ENCODE data around the gene DYNLRB2. TPM values are rescaled to one million over a fixed set of nuclear protein-coding genes. Genes with fewer than 3 reads are reported as not detected.
A peak's percentile ranks its signal among the peaks of the same experiment; 100 is the strongest.

DYNLRB2 gene
- total RNA-seq, 5 donors from 2014 or later (not counting 1 experiment from before 2014, with no cell fraction given), result 0.88 TPM; not detected in 4

GRCh38 chr16:80573700-80574120 is 32.9 kb downstream of the DYNLRB2 start:
- H3K27ac Mint-ChIP-seq, result no peak overlapping the region
- DNase-seq (no peak), ATAC-seq (replicated peaks in 1 of 4) (no peak)
- no peaks in the 10 kb centered on the region for H3K27me3 Mint-ChIP-seq
- no peak overlapping the region for H3K4me3 Mint-ChIP-seq
- H3K4me1 Mint-ChIP-seq, result peaks cover 17 to 32% (median 30%) of the 10 kb centered on the region in 3 donors
- no peak overlapping the region for H3K4me3 ChIP-seq (ENCODE audit: control insufficient read depth in 1 of 2, extremely low read depth in 1 of 2, low read length in 1 of 2)
- no peaks in the 10 kb centered on the region for H3K36me3 ChIP-seq (ENCODE audit: control insufficient read depth in 2 of 2, extremely low read depth in 1 of 2, insufficient read depth in 1 of 2, low read length in 1 of 2)
- peaks cover 0 to 6% of the 10 kb centered on the region in 2 experiments for H3K27me3 ChIP-seq (replicated peaks in 1 of 2; ENCODE audit: control insufficient read depth in 2 of 2, extremely low read depth in 1 of 2, insufficient read depth in 2 of 2, low read length in 1 of 2)
- H3K27ac ChIP-seq (ENCODE audit: low read length), result no peak overlapping the region
- no peaks in the 10 kb centered on the region for H3K36me3 Mint-ChIP-seq
- H3K4me1 ChIP-seq (ENCODE audit: control insufficient read depth in 1 of 2, extremely low read depth in 1 of 2, insufficient read depth in 2 of 2, low read length in 2 of 2), result peaks cover 0 to 22% of the 10 kb centered on the region in 2 experiments
- WGBS (ENCODE audit: insufficient coverage), result 100% methylated on average over 1 of the region's 6 CpGs
- ChIA-PET POLR2A (no interaction called here), CTCF (interaction anchor here in 1 of 2 donors (0.6 kb wide), 1 partner anchor 17 kb away, joined by 4 read pairs; no protein-coding TSS in a partner anchor)
- H3K9me3 Mint-ChIP-seq, result peaks cover 0 to 5% (median 0%) of the 10 kb centered on the region in 3 donors
- no peaks in the 10 kb centered on the region for H3K9me3 ChIP-seq

GRCh38 chr16:80576343-80576912 is 35.6 kb downstream of the DYNLRB2 start:
- no peaks in the 10 kb centered on the region for H3K27me3 Mint-ChIP-seq
- 100% methylated on average over 1 of the region's 1 CpG for WGBS (ENCODE audit: insufficient coverage)
- Histone ChIP-seq H3K36me3 (ENCODE audit: control insufficient read depth in 2 of 2, extremely low read depth in 1 of 2, insufficient read depth in 1 of 2, low read length in 1 of 2) (no peaks in the 10 kb centered on the region), H3K27me3 (replicated peaks in 1 of 2; ENCODE audit: control insufficient read depth in 2 of 2, extremely low read depth in 1 of 2, insufficient read depth in 2 of 2, low read length in 1 of 2) (no peaks in the 10 kb centered on the region), H3K4me3 (ENCODE audit: control insufficient read depth in 1 of 2, extremely low read depth in 1 of 2, low read length in 1 of 2) (no peak overlapping the region), H3K9me3 (no peaks in the 10 kb centered on the region), H3K4me1 (ENCODE audit: control insufficient read depth in 1 of 2, extremely low read depth in 1 of 2, insufficient read depth in 2 of 2, low read length in 2 of 2) (peaks cover 7 to 31% of the 10 kb centered on the region in 2 experiments), H3K27ac (ENCODE audit: low read length) (no peak overlapping the region)
- ChIA-PET POLR2A (interaction anchor here in 1 of 2 donors (0.6 kb wide), 1 partner anchor 453 kb away, joined by 3 read pairs; no protein-coding TSS in a partner anchor), CTCF (no interaction called here)
- no peak overlapping the region for H3K4me3 Mint-ChIP-seq
- no peak for DNase-seq
- H3K27ac Mint-ChIP-seq, result no peak overlapping the region
- peaks cover 0 to 5% (median 0%) of the 10 kb centered on the region in 3 donors for H3K9me3 Mint-ChIP-seq
- ATAC-seq (replicated peaks in 1 of 4), result no peak
- no peaks in the 10 kb centered on the region for H3K36me3 Mint-ChIP-seq
- H3K4me1 Mint-ChIP-seq, result peaks cover 25 to 34% (median 31%) of the 10 kb centered on the region in 3 donors

GRCh38 chr16:80577485-80578280 is 36.9 kb downstream of the DYNLRB2 start:
- CTCF ChIA-PET, result no interaction called here
- Mint-ChIP-seq H3K27ac (no peak overlapping the region), H3K4me1 (peaks cover 32 to 39% (median 39%) of the 10 kb centered on the region in 3 donors), H3K27me3 (no peaks in the 10 kb centered on the region), H3K36me3 (no peaks in the 10 kb centered on the region), H3K4me3 (no peak overlapping the region), H3K9me3 (peaks cover 0 to 3% (median 0%) of the 10 kb centered on the region in 3 donors)
- Histone ChIP-seq H3K4me1 (ENCODE audit: control insufficient read depth in 1 of 2, extremely low read depth in 1 of 2, insufficient read depth in 2 of 2, low read length in 2 of 2) (peaks cover 7 to 36% of the 10 kb centered on the region in 2 experiments), H3K36me3 (ENCODE audit: control insufficient read depth in 2 of 2, extremely low read depth in 1 of 2, insufficient read depth in 1 of 2, low read length in 1 of 2) (no peaks in the 10 kb centered on the region), H3K27me3 (replicated peaks in 1 of 2; ENCODE audit: control insufficient read depth in 2 of 2, extremely low read depth in 1 of 2, insufficient read depth in 2 of 2, low read length in 1 of 2) (no peaks in the 10 kb centered on the region), H3K4me3 (ENCODE audit: control insufficient read depth in 1 of 2, extremely low read depth in 1 of 2, low read length in 1 of 2) (no peak overlapping the region), H3K27ac (ENCODE audit: low read length) (no peak overlapping the region), H3K9me3 (no peaks in the 10 kb centered on the region)
- no peak for DNase-seq
- ATAC-seq (replicated peaks in 1 of 4), result no peak
- 95% methylated on average over 4 of the region's 11 CpGs for WGBS (ENCODE audit: insufficient coverage)
- POLR2A ChIA-PET, result no interaction called here

- Mint-ChIP-seq H3K36me3 (no peaks in the 10 kb centered on the region), H3K9me3 (peaks cover 0 to 3% (median 0%) of the 10 kb centered on the region in 3 donors), H3K27ac (peak overlapping the region; percentile 87 to 95), H3K4me3 (peak overlapping the region; percentile 48 to 71 (median 68)), H3K4me1 (peaks cover 32 to 45% (median 45%) of the 10 kb centered on the region in 3 donors), H3K27me3 (no peaks in the 10 kb centered on the region)
- CTCF ChIA-PET, result interaction anchor here (0.5 to 1.6 kb wide), 7 partner anchors 11 to 1802 kb away, joined by 3 to 8 read pairs (median 4); no protein-coding TSS in a partner anchor
- Histone ChIP-seq H3K9me3 (no peaks in the 10 kb centered on the region), H3K36me3 (ENCODE audit: control insufficient read depth in 2 of 2, extremely low read depth in 1 of 2, insufficient read depth in 1 of 2, low read length in 1 of 2) (no peaks in the 10 kb centered on the region), H3K4me1 (ENCODE audit: control insufficient read depth in 1 of 2, extremely low read depth in 1 of 2, insufficient read depth in 2 of 2, low read length in 2 of 2) (peaks cover 7 to 36% of the 10 kb centered on the region in 2 experiments), H3K27me3 (replicated peaks in 1 of 2; ENCODE audit: control insufficient read depth in 2 of 2, extremely low read depth in 1 of 2, insufficient read depth in 2 of 2, low read length in 1 of 2) (no peaks in the 10 kb centered on the region), H3K27ac (ENCODE audit: low read length) (peak overlapping the region; percentile 73), H3K4me3 (ENCODE audit: control insufficient read depth in 1 of 2, extremely low read depth in 1 of 2, low read length in 1 of 2) (peak overlapping the region in 1 of 2 donors; percentile 6)
- WGBS (ENCODE audit: insufficient coverage), result 6% methylated on average over 8 of the region's 10 CpGs
- peak; percentile 30 to 82 (median 58) for DNase-seq
- peak; percentile 85 to 93 (median 87) for ATAC-seq (replicated peaks in 1 of 4)
- POLR2A ChIA-PET, result interaction anchor here (0.6 kb wide), 2 partner anchors 11 to 79 kb away, joined by 3 to 8 read pairs; no protein-coding TSS in a partner anchor
Observed at GRCh38 chr16:80580109-80580832, 39.5 kb downstream of the DYNLRB2 start.

GRCh38 chr16:80583466-80583865 is 42.7 kb downstream of the DYNLRB2 start:
- H3K4me1 Mint-ChIP-seq, result peaks cover 35 to 55% (median 47%) of the 10 kb centered on the region in 3 donors
- ATAC-seq (replicated peaks in 1 of 4) (no peak), DNase-seq (no peak)
- no peak overlapping the region for H3K27ac Mint-ChIP-seq
- ChIA-PET POLR2A (no interaction called here), CTCF (no interaction called here)
- H3K4me1 ChIP-seq (ENCODE audit: control insufficient read depth in 1 of 2, extremely low read depth in 1 of 2, insufficient read depth in 2 of 2, low read length in 2 of 2), result peaks cover 7 to 33% of the 10 kb centered on the region in 2 experiments
- no peaks in the 10 kb centered on the region for H3K36me3 ChIP-seq (ENCODE audit: control insufficient read depth in 2 of 2, extremely low read depth in 1 of 2, insufficient read depth in 1 of 2, low read length in 1 of 2)
- H3K27ac ChIP-seq (ENCODE audit: low read length), result no peak overlapping the region
- peaks cover 0 to 7% of the 10 kb centered on the region in 2 donors for H3K27me3 Mint-ChIP-seq
- peaks cover 0 to 3% (median 0%) of the 10 kb centered on the region in 3 donors for H3K9me3 Mint-ChIP-seq
- H3K9me3 ChIP-seq, result no peaks in the 10 kb centered on the region
- peaks cover 8% of the 10 kb centered on the region for H3K36me3 Mint-ChIP-seq
- 62% methylated on average over 3 of the region's 3 CpGs for WGBS (ENCODE audit: insufficient coverage)
- no peak overlapping the region for H3K4me3 Mint-ChIP-seq
- no peaks in the 10 kb centered on the region for H3K27me3 ChIP-seq (replicated peaks in 1 of 2; ENCODE audit: control insufficient read depth in 2 of 2, extremely low read depth in 1 of 2, insufficient read depth in 2 of 2, low read length in 1 of 2)
- no peak overlapping the region for H3K4me3 ChIP-seq (ENCODE audit: control insufficient read depth in 1 of 2, extremely low read depth in 1 of 2, low read length in 1 of 2)

GRCh38 chr16:80585764-80586163 is 45.0 kb downstream of the DYNLRB2 start:
- ATAC-seq (replicated peaks in 1 of 4) (peak in 1 of 4 experiments; percentile 22), DNase-seq (peak in 1 of 35 experiments; percentile 28)
- WGBS (ENCODE audit: insufficient coverage), result 18% methylated on average over 2 of the region's 4 CpGs
- Mint-ChIP-seq H3K4me1 (peaks cover 24 to 47% (median 31%) of the 10 kb centered on the region in 3 donors), H3K4me3 (no peak overlapping the region), H3K36me3 (peaks cover 8% of the 10 kb centered on the region), H3K27me3 (peaks cover 0 to 12% of the 10 kb centered on the region in 2 donors), H3K9me3 (no peaks in the 10 kb centered on the region), H3K27ac (no peak overlapping the region)
- no peaks in the 10 kb centered on the region for H3K9me3 ChIP-seq
- CTCF ChIA-PET, result interaction anchor here in 1 of 2 donors (0.6 kb wide), 1 partner anchor 125 kb away, joined by 4 read pairs; no protein-coding TSS in a partner anchor
- no peaks in the 10 kb centered on the region for H3K36me3 ChIP-seq (ENCODE audit: control insufficient read depth in 2 of 2, extremely low read depth in 1 of 2, insufficient read depth in 1 of 2, low read length in 1 of 2)
- peaks cover 3 to 20% of the 10 kb centered on the region in 2 experiments for H3K4me1 ChIP-seq (ENCODE audit: control insufficient read depth in 1 of 2, extremely low read depth in 1 of 2, insufficient read depth in 2 of 2, low read length in 2 of 2)
- no peak overlapping the region for H3K27ac ChIP-seq (ENCODE audit: low read length)
- POLR2A ChIA-PET, result no interaction called here
- no peaks in the 10 kb centered on the region for H3K27me3 ChIP-seq (replicated peaks in 1 of 2; ENCODE audit: control insufficient read depth in 2 of 2, extremely low read depth in 1 of 2, insufficient read depth in 2 of 2, low read length in 1 of 2)
- H3K4me3 ChIP-seq (ENCODE audit: control insufficient read depth in 1 of 2, extremely low read depth in 1 of 2, low read length in 1 of 2), result no peak overlapping the region
